ENCODE results near the gene EVI5. TPM values are rescaled to one million over a fixed set of nuclear protein-coding genes. Genes with fewer than 3 reads are reported as not detected.

Gene EVI5
- total RNA-seq, 3 donors from 2014 or later: 28.0 to 38.7 (median 31.2) TPM

- no peaks in the 10 kb centered on the region for H3K9me3 ChIP-seq
- H3K36me3 ChIP-seq: no peaks in the 10 kb centered on the region
- TF ChIP-seq POLR2A (IDR thresholded peaks at IDR 0.05): no peak
- TF ChIP-seq CTCF (IDR thresholded peaks at IDR 0.05): no peak
- TF ChIP-seq POLR2AphosphoS5 (IDR thresholded peaks at IDR 0.05): no peak
- intact Hi-C loops (cut with DNase I; ENCODE audit: low total_unique reads): no loop called here
- H3K27me3 ChIP-seq: no peaks in the 10 kb centered on the region
- H3K27ac ChIP-seq: no peak overlapping the region
- no peak overlapping the region for H3K4me3 ChIP-seq
- no peaks in the 10 kb centered on the region for H3K4me1 ChIP-seq
- DNase-seq (ENCODE audit: low spot score in 2 of 2): no peak
These were observed 35.1 kb upstream of the EVI5 start for GRCh38 chr1:92820024-92820423.

GRCh38 chr1:92817986-92818764 lies 33.3 kb upstream of the EVI5 start:
- H3K4me3 ChIP-seq: no peak overlapping the region
- no peaks in the 10 kb centered on the region for H3K27me3 ChIP-seq
- DNase-seq (ENCODE audit: low spot score in 2 of 2): no peak
- H3K36me3 ChIP-seq: no peaks in the 10 kb centered on the region
- H3K9me3 ChIP-seq: no peaks in the 10 kb centered on the region
- H3K27ac ChIP-seq: no peak overlapping the region
- TF ChIP-seq CTCF (IDR thresholded peaks at IDR 0.05): peak; percentile 49 to 64 (median 58)
- no peak for TF ChIP-seq POLR2AphosphoS5 (IDR thresholded peaks at IDR 0.05)
- TF ChIP-seq POLR2A (IDR thresholded peaks at IDR 0.05): no peak
- intact Hi-C loops (cut with DNase I; ENCODE audit: low total_unique reads): no loop called here
- no peaks in the 10 kb centered on the region for H3K4me1 ChIP-seq

GRCh38 chr1:92817137-92817697 lies 32.3 kb upstream of the EVI5 start:
- no peak overlapping the region for H3K27ac ChIP-seq
- TF ChIP-seq CTCF (IDR thresholded peaks at IDR 0.05) (no peak), POLR2A (IDR thresholded peaks at IDR 0.05) (no peak), POLR2AphosphoS5 (IDR thresholded peaks at IDR 0.05) (no peak)
- intact Hi-C loops (cut with DNase I; ENCODE audit: low total_unique reads): no loop called here

GRCh38 chr1:92816732-92817131 lies 31.8 kb upstream of the EVI5 start:
- H3K27me3 ChIP-seq: no peaks in the 10 kb centered on the region
- H3K27ac ChIP-seq: no peak overlapping the region

More at GRCh38 chr1:92817137-92817697, 32.3 kb upstream of the EVI5 start:
- Histone ChIP-seq H3K4me3 (no peak overlapping the region), H3K27me3 (no peaks in the 10 kb centered on the region), H3K4me1 (no peaks in the 10 kb centered on the region), H3K9me3 (no peaks in the 10 kb centered on the region), H3K36me3 (no peaks in the 10 kb centered on the region)
- no peak for DNase-seq (ENCODE audit: low spot score in 2 of 2)

More at GRCh38 chr1:92816732-92817131, 31.8 kb upstream of the EVI5 start:
- no peaks in the 10 kb centered on the region for H3K4me1 ChIP-seq
- no peak for DNase-seq (ENCODE audit: low spot score in 2 of 2)
- intact Hi-C loops (cut with DNase I; ENCODE audit: low total_unique reads): no loop called here
- no peaks in the 10 kb centered on the region for H3K36me3 ChIP-seq
- TF ChIP-seq CTCF (IDR thresholded peaks at IDR 0.05) (no peak), POLR2AphosphoS5 (IDR thresholded peaks at IDR 0.05) (no peak), POLR2A (IDR thresholded peaks at IDR 0.05) (no peak)
- no peak overlapping the region for H3K4me3 ChIP-seq
- no peaks in the 10 kb centered on the region for H3K9me3 ChIP-seq

All from breast epithelium (tissue), 4 donors.